DMS 273 treated with DMSO at 0.1 percent for 48 hours (cell line): Measurements from ENCODE around the gene C7orf25.

Experiments
- DNase-seq: peaks from one replicate; lab custom pipeline; 2025; lab: John Stamatoyannopoulos, UW

C7orf25 gene

DNA sequence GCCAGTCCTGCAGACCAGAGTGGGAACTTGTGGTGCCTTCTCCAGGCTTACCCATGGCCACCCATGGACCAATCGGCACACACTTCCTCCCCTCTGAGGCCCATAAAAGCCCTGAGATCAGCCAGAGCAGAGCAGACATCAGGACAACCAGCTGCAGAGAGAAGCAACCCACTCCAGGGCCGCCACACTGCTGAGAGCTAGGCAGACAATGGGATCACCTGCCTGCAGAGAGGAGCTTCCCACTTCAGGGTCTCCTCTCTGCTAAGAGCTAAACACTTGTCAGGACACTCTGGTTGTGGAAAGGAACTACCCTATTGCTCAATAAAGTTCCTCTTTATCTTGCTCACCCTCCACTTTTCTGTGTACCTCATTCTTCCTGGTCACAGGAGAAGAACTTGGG is 34.0 kb downstream of the C7orf25 start:
- DNase-seq, result no peak

DNA sequence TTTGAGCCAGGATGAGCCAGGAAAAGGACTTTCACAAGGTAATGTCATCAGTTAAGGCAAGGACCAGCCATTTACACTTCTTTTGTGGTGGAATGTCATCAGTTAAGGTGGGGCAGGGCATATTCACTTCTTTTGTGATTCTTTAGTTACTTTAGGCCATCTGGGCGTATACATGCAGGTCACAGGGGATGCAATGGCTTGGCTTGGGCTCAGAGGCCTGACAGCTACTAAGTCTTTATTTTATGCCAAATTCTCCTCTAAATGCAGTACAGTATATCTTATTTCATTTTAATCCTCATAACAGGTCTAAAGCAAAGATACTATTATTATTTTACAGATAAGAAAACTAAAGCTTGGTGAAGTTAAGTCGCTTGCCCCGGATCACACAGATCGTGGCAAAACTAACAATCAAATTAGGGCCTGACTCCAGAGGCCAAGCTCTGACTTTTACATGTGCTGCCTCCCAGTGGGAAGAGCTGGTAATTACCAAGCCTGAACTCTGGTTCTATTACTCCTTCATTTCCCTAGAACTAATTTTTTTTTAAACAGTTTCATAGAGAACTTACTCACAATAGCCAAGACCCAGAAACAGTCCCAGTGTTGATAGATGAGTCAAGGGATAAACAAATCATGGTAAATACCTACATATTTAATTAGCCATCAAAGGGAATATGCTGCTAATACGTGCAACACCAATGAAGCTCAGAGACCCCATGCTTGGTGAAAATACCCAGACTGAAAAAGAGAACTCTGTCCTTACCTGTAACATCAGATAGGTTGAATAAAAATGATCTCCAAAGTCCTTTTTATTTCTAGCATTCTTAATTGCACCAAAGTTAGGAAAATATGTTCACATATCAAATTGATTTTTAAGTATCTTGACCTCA is 35.4 kb downstream of the C7orf25 start:
- DNase-seq, result peak; percentile 2

- no peak for DNase-seq
Observed at GRCh38 chr7:42869131-42870020, 42.5 kb downstream of the C7orf25 start.

DNA sequence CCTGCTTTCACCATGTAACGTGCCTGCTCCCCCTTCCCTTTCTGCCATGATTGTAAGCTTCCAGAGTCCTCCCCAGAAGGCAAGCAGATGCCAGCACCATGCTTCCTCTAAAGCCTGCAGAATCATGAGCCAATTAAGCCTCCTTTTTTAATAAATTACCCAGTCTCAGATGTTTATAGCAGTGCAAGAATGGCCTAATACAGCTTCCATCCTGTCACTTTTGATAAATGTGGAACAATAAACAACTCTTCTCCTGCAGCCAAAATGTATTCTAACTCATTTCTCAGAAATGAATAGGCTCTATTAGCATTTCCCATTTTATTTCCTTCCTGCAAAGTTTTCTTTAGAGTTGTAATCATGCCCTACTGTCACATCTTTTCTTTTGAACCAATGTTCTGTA is 43.4 kb downstream of the C7orf25 start:
- no peak for DNase-seq
